Esophagus muscularis mucosa (tissue), 3 donors: Measurements from ENCODE around the gene ACTL7A.

Experiments used
- EP300 ChIP-seq: sonication (generic); formaldehyde crosslinking; IDR thresholded peaks from one replicate; pipeline ENCODE4 v1.6.1; 2017; ENCODE audit warnings: antibody characterized with exemption
- TF ChIP-seq, protein P1 (sequence below), 3 experiments: fragments of 200-600 bp in 2 of 3; fragments of 450-650 bp in 1 of 3; sonication (generic) in 2 of 3; IDR thresholded peaks; one replicate each; pipeline ENCODE4 v1.5.1; 2017 to 2019; ENCODE audit warnings: antibody characterized with exemption in 3 of 3, mild to moderate bottlenecking in 2 of 3, moderate library complexity in 1 of 3

DNA sequence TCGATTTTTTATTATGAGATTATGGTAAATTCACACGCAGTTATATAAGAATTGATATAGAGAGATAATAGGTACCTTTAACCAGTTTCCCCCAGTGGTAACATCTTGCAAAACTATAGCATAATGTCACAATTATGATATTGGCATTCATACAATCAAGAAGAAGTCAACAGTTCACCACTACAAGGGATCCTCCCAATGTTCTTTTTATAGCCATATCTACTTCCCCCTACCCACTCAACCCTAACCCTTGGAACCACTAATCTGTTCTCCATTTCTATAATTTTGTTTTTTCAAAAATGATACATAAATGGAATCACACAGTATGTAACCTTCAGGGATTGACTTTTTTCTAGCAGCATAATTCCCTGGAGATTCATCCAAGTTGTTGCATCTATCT, 16.1 kb upstream of the ACTL7A start:
- TF ChIP-seq, protein P1, sequence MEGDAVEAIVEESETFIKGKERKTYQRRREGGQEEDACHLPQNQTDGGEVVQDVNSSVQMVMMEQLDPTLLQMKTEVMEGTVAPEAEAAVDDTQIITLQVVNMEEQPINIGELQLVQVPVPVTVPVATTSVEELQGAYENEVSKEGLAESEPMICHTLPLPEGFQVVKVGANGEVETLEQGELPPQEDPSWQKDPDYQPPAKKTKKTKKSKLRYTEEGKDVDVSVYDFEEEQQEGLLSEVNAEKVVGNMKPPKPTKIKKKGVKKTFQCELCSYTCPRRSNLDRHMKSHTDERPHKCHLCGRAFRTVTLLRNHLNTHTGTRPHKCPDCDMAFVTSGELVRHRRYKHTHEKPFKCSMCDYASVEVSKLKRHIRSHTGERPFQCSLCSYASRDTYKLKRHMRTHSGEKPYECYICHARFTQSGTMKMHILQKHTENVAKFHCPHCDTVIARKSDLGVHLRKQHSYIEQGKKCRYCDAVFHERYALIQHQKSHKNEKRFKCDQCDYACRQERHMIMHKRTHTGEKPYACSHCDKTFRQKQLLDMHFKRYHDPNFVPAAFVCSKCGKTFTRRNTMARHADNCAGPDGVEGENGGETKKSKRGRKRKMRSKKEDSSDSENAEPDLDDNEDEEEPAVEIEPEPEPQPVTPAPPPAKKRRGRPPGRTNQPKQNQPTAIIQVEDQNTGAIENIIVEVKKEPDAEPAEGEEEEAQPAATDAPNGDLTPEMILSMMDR (IDR thresholded peaks at IDR 0.05) = no peak
- no peak for TF ChIP-seq EP300
